NCI-H1436 treated with DMSO at 0.1 percent for 48 hours (cell line): ENCODE measurements around the gene NOLC1.

ENCODE experiments used
- DNase-seq: peaks from one replicate; lab custom pipeline; 2025; lab: John Stamatoyannopoulos, UW

The NOLC1 gene

GRCh38 chr10:102151774-102152544 lies at the start of gene NOLC1:
Gene NOLC1, plus strand, starts transcription at chr10:102152389. Its CDS starts 22 bp downstream, at chr10:102152411.
- DNase-seq, result peak; percentile 96

- DNase-seq, result no peak
These were observed 49.8 kb upstream of the NOLC1 start for GRCh38 chr10:102102421-102102820.

GRCh38 chr10:102106998-102107397 lies 45.2 kb upstream of the NOLC1 start:
- DNase-seq, result no peak

DNA sequence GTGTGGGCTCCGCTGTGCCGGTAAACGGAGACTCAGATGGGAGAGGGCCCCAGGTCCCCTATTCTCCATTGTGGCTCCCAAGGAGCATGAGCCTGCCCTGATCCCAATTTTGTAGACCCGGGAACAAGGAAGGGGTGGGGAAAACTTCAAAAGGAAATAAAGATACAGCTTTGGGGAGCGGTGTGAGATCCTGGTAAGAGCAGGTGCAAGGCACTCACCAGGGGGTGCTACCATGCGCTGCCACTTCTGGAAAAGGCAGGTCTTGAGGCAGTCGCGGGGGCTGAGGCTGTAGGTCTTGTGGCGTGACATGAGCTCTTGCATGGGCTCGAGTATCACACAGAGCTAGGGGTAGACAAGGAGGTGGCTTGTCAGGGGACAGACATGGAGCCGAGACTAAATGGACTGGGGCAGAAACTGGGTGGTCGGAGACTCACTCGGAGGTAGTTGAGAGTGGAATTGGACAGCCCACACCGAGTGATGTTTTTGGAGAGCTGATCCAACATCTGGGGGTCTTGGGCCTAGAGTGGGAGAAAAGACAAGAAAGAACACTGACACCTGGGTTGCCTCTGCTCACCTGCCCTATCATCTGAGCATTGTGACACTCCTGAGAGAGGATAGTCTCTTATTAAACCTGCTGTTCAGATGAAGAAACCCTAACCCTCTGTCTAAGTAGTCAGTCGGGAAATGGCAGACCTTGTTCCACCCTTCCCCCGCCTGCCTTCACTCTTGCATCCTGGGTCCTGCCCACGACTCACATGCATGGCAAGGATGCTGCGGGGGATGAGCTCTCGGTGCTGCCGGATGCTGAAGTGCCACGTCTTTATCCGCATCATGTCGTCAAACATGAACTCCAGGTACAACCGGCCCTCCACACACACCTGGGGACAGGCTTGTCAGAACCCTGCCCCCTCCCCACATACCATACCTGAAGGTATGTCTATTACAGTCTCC lies 42.7 kb upstream of the NOLC1 start:
- no peak for DNase-seq

DNA sequence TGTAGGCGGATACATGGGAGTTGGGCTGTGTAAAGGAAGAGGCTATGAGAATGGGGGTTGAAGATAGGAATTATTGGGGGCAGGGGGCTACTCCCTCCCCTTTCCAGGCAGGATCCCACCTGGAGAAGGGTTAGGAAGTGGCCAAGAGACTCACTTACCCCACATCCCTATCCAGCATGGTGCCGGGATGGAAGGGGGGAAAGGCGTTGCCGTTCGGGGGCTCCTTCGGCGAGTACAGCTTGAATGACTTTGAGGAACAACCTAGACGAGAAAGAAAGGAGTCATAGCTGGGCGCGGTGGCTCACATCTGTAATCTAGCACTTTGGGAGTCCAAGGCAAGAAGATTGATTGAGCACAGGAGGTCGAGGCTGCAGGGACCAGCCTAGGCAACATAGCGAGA lies 40.9 kb upstream of the NOLC1 start:
- DNase-seq, result no peak

GRCh38 chr10:102112210-102112817 lies 39.9 kb upstream of the NOLC1 start:
- no peak for DNase-seq

DNA sequence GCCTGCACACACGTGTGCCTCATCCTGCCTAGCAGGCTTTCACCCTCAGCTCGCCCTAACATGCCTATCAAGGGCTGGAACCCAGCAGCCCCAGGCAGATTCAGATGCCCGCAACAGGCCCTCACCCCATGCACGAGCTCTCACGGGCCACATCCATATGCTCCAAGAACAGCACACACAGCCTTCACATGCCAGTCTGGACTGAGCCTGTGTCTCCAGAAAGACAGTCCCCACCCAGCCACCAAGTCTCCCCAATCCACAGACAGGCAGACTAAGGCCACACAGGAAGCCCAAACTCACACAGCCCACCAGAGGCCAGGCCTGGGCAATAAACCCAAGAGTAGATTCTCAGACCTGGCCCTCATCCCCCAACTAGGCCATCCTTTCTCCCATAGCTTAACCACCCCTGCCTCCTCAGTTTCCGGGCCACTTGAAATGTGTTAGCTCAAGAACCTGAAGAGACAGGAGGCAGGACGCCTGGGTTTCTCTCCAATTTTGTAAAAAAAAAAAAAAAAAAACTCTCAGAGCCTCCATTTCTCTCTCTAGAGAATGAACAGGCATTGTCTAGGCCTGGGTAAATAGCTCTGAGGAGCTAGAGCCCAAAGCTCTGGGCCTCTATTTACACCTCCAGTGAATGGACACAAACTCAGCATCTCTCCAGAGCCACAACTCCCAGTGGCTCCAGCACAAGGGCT lies 38.8 kb upstream of the NOLC1 start:
- no peak for DNase-seq

GRCh38 chr10:102113956-102114857 lies 38.0 kb upstream of the NOLC1 start:
- no peak for DNase-seq

DNA sequence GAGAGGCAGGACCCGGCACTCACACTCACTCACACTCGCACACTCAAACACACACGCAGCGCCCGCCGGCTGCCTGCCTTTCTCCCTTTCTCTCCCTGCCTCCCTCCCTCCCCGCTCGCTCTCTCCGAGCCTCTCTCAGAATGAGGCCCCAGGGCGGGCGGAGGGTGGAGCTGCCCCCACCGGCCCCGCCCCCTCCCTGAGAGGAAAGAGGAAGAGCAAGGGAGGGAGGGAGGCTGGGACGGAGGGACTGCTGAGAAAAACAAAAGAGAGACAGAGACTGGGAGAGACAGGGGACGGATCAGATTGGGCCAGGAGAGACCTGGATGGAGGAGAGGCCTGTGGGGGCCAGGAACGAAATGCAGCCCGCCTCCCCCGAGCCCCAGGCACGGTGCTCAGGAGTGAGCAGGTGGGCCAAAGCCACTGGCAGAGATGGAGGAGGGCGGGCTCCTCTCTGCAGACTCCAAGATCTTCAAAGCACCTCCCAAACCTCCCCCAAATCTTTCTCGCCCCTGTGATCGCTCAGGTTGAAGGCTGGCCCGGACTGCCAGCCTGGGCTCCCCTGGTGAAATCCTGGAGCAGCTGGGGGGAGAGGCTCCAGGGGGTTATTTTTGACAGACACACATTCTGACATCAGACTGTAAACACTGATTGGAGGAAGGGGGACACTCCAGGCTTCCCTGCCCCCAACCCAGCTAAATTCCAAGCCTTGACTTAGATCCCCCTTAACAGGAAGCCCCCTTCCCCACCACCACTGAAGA lies 37.1 kb upstream of the NOLC1 start:
- no peak for DNase-seq

- DNase-seq, result no peak
These were observed 36.4 kb upstream of the NOLC1 start for GRCh38 chr10:102115775-102116174.

- no peak for DNase-seq
These were observed 35.5 kb upstream of the NOLC1 start for GRCh38 chr10:102116656-102117055.

GRCh38 chr10:102117391-102118159 lies 34.6 kb upstream of the NOLC1 start:
- DNase-seq, result peak; percentile 56

DNA sequence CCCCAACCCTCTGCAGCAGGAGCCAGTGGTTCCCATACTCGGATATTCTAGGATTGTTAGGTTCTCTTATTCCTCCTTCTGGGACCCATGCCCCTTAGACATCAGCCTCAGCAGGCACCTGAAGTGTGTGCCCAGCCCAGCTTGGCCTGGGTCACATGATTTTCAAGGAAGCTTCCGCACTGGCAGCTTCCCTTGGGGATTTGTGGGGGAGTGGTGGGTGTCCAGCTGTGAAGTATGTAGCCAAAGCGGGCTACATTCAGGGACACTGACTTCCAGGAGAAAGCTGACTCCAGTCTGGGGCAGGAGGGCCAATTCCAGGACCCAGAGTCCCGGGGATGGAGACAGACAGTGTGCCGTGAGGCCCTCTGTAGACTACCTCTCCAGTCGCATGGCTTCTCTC lies 33.3 kb upstream of the NOLC1 start:
- DNase-seq, result no peak

DNA sequence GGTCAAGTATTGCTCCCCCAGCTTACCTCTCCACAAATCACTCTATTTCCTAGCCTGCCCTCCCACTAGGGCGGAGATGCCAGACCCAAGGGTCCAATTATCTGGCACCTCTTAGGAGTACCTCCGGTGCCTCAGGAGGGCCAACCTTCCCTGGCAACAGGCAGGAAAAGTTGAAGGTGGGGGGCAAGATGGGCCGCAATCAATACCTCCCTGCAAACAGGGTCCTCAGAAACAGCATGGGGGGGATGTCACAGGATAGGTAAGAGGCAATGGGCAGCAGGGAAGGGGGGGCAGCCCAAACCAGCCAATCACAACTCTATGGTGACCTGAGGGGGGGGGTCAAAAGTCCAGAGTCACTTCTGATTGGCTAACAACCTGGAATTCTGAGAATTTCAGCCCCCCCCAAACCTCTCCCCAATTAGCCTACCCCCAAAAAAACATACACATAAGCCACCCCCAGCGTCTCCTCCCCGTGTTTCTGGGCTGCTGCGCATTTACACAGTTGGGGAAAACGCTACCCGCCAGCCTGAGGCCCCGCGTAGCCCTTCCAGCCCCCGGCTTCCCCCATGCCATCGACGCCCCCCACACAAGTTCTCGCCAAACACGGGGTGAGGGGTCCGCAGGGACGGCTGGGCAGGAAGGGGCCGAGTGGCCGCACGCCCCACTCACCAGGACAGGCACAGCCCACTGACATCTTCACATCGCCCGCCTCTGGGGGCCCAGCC lies 32.6 kb upstream of the NOLC1 start:
- peak; percentile 24 for DNase-seq

GRCh38 chr10:102120142-102120990 lies 31.8 kb upstream of the NOLC1 start, which contains the start of gene LDB1:
Gene LDB1, minus strand, starts transcription at chr10:102120368. Its CDS starts 258 bp downstream, at chr10:102120110.
- DNase-seq, result peak; percentile 34

- DNase-seq, result no peak
These were observed 31.0 kb upstream of the NOLC1 start for GRCh38 chr10:102120991-102121738.
